D341Med (cell line): ENCODE measurements around the gene ARL4A.

Source experiments
- DNase-seq: peaks from one replicate; pipeline ENCODE4 v3.0.0; 2012; ENCODE audit warnings: low spot score

The ARL4A gene

GRCh38 chr7:12701433-12701832 is 14.0 kb downstream of the ARL4A start:
- DNase-seq: no peak

GRCh38 chr7:12703881-12704280 is 16.4 kb downstream of the ARL4A start:
- no peak for DNase-seq

GRCh38 chr7:12705878-12706277 is 18.4 kb downstream of the ARL4A start:
- no peak for DNase-seq

GRCh38 chr7:12706900-12707536 is 19.6 kb downstream of the ARL4A start:
- no peak for DNase-seq

- no peak for DNase-seq
Measured at GRCh38 chr7:12708314-12708713, 20.9 kb downstream of the ARL4A start.

GRCh38 chr7:12709726-12710502 is 22.5 kb downstream of the ARL4A start:
- no peak for DNase-seq

GRCh38 chr7:12711124-12711523 is 23.7 kb downstream of the ARL4A start:
- DNase-seq: no peak

- no peak for DNase-seq
Measured at GRCh38 chr7:12712236-12712635, 24.8 kb downstream of the ARL4A start.

- DNase-seq: no peak
Measured at GRCh38 chr7:12713625-12714378, 26.4 kb downstream of the ARL4A start.

- no peak for DNase-seq
Measured at GRCh38 chr7:12714379-12714737, 26.9 kb downstream of the ARL4A start.

- DNase-seq: no peak
Measured at GRCh38 chr7:12715372-12716133, 28.1 kb downstream of the ARL4A start.

- DNase-seq: peak; percentile 24
Measured at GRCh38 chr7:12716134-12716681, 28.8 kb downstream of the ARL4A start.

GRCh38 chr7:12716722-12717121 is 29.3 kb downstream of the ARL4A start:
- peak; percentile 38 for DNase-seq

GRCh38 chr7:12719141-12719919 is 31.9 kb downstream of the ARL4A start:
- no peak for DNase-seq

GRCh38 chr7:12719981-12720865 is 32.8 kb downstream of the ARL4A start:
- no peak for DNase-seq

GRCh38 chr7:12721286-12721830 is 33.9 kb downstream of the ARL4A start:
- no peak for DNase-seq

GRCh38 chr7:12722136-12722535 is 34.7 kb downstream of the ARL4A start:
- no peak for DNase-seq

- no peak for DNase-seq
Measured at GRCh38 chr7:12722636-12723605, 35.5 kb downstream of the ARL4A start.
